ENCODE results near the gene FHDC1.

FHDC1 gene

GRCh38 chr4:152997771-152998487 is 61.8 kb downstream of the FHDC1 start:
- DNase-seq (ENCODE audit: extremely low spot score, insufficient read length, low read depth) (no peak), FAIRE-seq (no peak)

- DNase-seq (ENCODE audit: extremely low spot score, insufficient read length, low read depth) = no peak
- FAIRE-seq = no peak
These were observed 62.7 kb downstream of the FHDC1 start for GRCh38 chr4:152998861-152999260.

GRCh38 chr4:152999346-153000075 is 63.4 kb downstream of the FHDC1 start:
- FAIRE-seq (no peak), DNase-seq (ENCODE audit: extremely low spot score, insufficient read length, low read depth) (no peak)

GRCh38 chr4:153000076-153000420 is 63.9 kb downstream of the FHDC1 start:
- DNase-seq (ENCODE audit: extremely low spot score, insufficient read length, low read depth) (no peak), FAIRE-seq (no peak)

GRCh38 chr4:153001626-153002025 is 65.5 kb downstream of the FHDC1 start:
- FAIRE-seq (no peak), DNase-seq (ENCODE audit: extremely low spot score, insufficient read length, low read depth) (no peak)

- DNase-seq (ENCODE audit: extremely low spot score, insufficient read length, low read depth) (no peak), FAIRE-seq (no peak)
These were observed 66.0 kb downstream of the FHDC1 start for GRCh38 chr4:153002110-153002509.

GRCh38 chr4:153004081-153004850 is 68.1 kb downstream of the FHDC1 start:
- no peak for FAIRE-seq
- no peak for DNase-seq (ENCODE audit: extremely low spot score, insufficient read length, low read depth)

- FAIRE-seq = no peak
These were observed 69.8 kb downstream of the FHDC1 start for GRCh38 chr4:153005899-153006381.

GRCh38 chr4:153008578-153009199 is 72.6 kb downstream of the FHDC1 start:
- peak; percentile 78 for FAIRE-seq
- DNase-seq (ENCODE audit: extremely low spot score, insufficient read length, low read depth) = peak; percentile 20

More at GRCh38 chr4:153005899-153006381, 69.8 kb downstream of the FHDC1 start:
- DNase-seq (ENCODE audit: extremely low spot score, insufficient read length, low read depth) = no peak

GRCh38 chr4:153010146-153010545 is 74.0 kb downstream of the FHDC1 start:
- FAIRE-seq (no peak), DNase-seq (ENCODE audit: extremely low spot score, insufficient read length, low read depth) (no peak)

GRCh38 chr4:153013202-153013977 is 77.3 kb downstream of the FHDC1 start:
- DNase-seq (ENCODE audit: extremely low spot score, insufficient read length, low read depth) (no peak), FAIRE-seq (no peak)

GRCh38 chr4:153014460-153014859 is 78.3 kb downstream of the FHDC1 start:
- no peak for DNase-seq (ENCODE audit: extremely low spot score, insufficient read length, low read depth)
- no peak for FAIRE-seq

GRCh38 chr4:153016592-153016991 is 80.5 kb downstream of the FHDC1 start:
- DNase-seq (ENCODE audit: extremely low spot score, insufficient read length, low read depth) = no peak
- FAIRE-seq = no peak

GRCh38 chr4:153018031-153018430 is 81.9 kb downstream of the FHDC1 start:
- DNase-seq (ENCODE audit: extremely low spot score, insufficient read length, low read depth) = no peak
- FAIRE-seq = no peak

- FAIRE-seq (no peak), DNase-seq (ENCODE audit: extremely low spot score, insufficient read length, low read depth) (no peak)
These were observed 82.6 kb downstream of the FHDC1 start for GRCh38 chr4:153018684-153019083.

GRCh38 chr4:153019906-153020305 is 83.8 kb downstream of the FHDC1 start:
- DNase-seq (ENCODE audit: extremely low spot score, insufficient read length, low read depth) (no peak), FAIRE-seq (no peak)

- no peak for FAIRE-seq
These were observed 84.3 kb downstream of the FHDC1 start for GRCh38 chr4:153020457-153020856.

GRCh38 chr4:153021276-153021675 is 85.2 kb downstream of the FHDC1 start:
- DNase-seq (ENCODE audit: extremely low spot score, insufficient read length, low read depth) = no peak
- FAIRE-seq = no peak

More at GRCh38 chr4:153020457-153020856, 84.3 kb downstream of the FHDC1 start:
- no peak for DNase-seq (ENCODE audit: extremely low spot score, insufficient read length, low read depth)

- DNase-seq (ENCODE audit: extremely low spot score, insufficient read length, low read depth) (no peak), FAIRE-seq (no peak)
These were observed 86.2 kb downstream of the FHDC1 start for GRCh38 chr4:153022241-153022715.

All from GM18507 (cell line).